Measurements from ENCODE around the gene PARD3B. TPM values are rescaled to one million over a fixed set of nuclear protein-coding genes. Genes with fewer than 3 reads are reported as not detected.

PARD3B gene
- total RNA-seq, 1 donor from 2014 or later = 29.7 TPM

GRCh38 chr2:205070889-205071288 lies 525.6 kb downstream of the PARD3B start:
- TF ChIP-seq CTCF (IDR thresholded peaks at IDR 0.05; ENCODE audit: unreplicated experiment) = no peak
- H3K27me3 Mint-ChIP-seq = no peaks in the 10 kb centered on the region
- no peak overlapping the region for H3K27ac Mint-ChIP-seq
- H3K4me1 Mint-ChIP-seq (ENCODE audit: low read depth) = peaks cover 2% of the 10 kb centered on the region
- H3K4me3 Mint-ChIP-seq (ENCODE audit: low read depth) = no peak overlapping the region
- no peak for DNase-seq (ENCODE audit: low spot score, unreplicated experiment)
- no peaks in the 10 kb centered on the region for H3K9me3 Mint-ChIP-seq (ENCODE audit: low read depth)
- H3K36me3 Mint-ChIP-seq (ENCODE audit: insufficient read depth) = no peaks in the 10 kb centered on the region

- H3K4me1 Mint-ChIP-seq (ENCODE audit: low read depth) = no peaks in the 10 kb centered on the region
- H3K4me3 Mint-ChIP-seq (ENCODE audit: low read depth) = no peak overlapping the region
- H3K36me3 Mint-ChIP-seq (ENCODE audit: insufficient read depth) = no peaks in the 10 kb centered on the region
- no peaks in the 10 kb centered on the region for H3K27me3 Mint-ChIP-seq
- DNase-seq (ENCODE audit: low spot score, unreplicated experiment) = no peak
- H3K9me3 Mint-ChIP-seq (ENCODE audit: low read depth) = no peaks in the 10 kb centered on the region
- TF ChIP-seq CTCF (IDR thresholded peaks at IDR 0.05; ENCODE audit: unreplicated experiment) = no peak
- no peak overlapping the region for H3K27ac Mint-ChIP-seq
Observed at GRCh38 chr2:205073433-205074020, 528.3 kb downstream of the PARD3B start.

- no peak overlapping the region for H3K27ac Mint-ChIP-seq
- no peaks in the 10 kb centered on the region for H3K9me3 Mint-ChIP-seq (ENCODE audit: low read depth)
- no peaks in the 10 kb centered on the region for H3K4me1 Mint-ChIP-seq (ENCODE audit: low read depth)
- no peak for DNase-seq (ENCODE audit: low spot score, unreplicated experiment)
- H3K4me3 Mint-ChIP-seq (ENCODE audit: low read depth) = no peak overlapping the region
- no peak for TF ChIP-seq CTCF (IDR thresholded peaks at IDR 0.05; ENCODE audit: unreplicated experiment)
- H3K27me3 Mint-ChIP-seq = no peaks in the 10 kb centered on the region
- H3K36me3 Mint-ChIP-seq (ENCODE audit: insufficient read depth) = no peaks in the 10 kb centered on the region
Observed at GRCh38 chr2:205076405-205076804, 531.1 kb downstream of the PARD3B start.

GRCh38 chr2:205077159-205077558 lies 531.9 kb downstream of the PARD3B start:
- H3K27ac Mint-ChIP-seq = no peak overlapping the region
- H3K36me3 Mint-ChIP-seq (ENCODE audit: insufficient read depth) = no peaks in the 10 kb centered on the region
- H3K4me1 Mint-ChIP-seq (ENCODE audit: low read depth) = no peaks in the 10 kb centered on the region
- H3K27me3 Mint-ChIP-seq = no peaks in the 10 kb centered on the region
- H3K9me3 Mint-ChIP-seq (ENCODE audit: low read depth) = no peaks in the 10 kb centered on the region
- no peak overlapping the region for H3K4me3 Mint-ChIP-seq (ENCODE audit: low read depth)
- DNase-seq (ENCODE audit: low spot score, unreplicated experiment) = no peak
- TF ChIP-seq CTCF (IDR thresholded peaks at IDR 0.05; ENCODE audit: unreplicated experiment) = no peak

- Mint-ChIP-seq H3K4me1 (ENCODE audit: low read depth) (no peaks in the 10 kb centered on the region), H3K27ac (no peak overlapping the region), H3K36me3 (ENCODE audit: insufficient read depth) (no peaks in the 10 kb centered on the region), H3K9me3 (ENCODE audit: low read depth) (no peaks in the 10 kb centered on the region), H3K4me3 (ENCODE audit: low read depth) (no peak overlapping the region), H3K27me3 (no peaks in the 10 kb centered on the region)
- TF ChIP-seq CTCF (IDR thresholded peaks at IDR 0.05; ENCODE audit: unreplicated experiment) = no peak
- no peak for DNase-seq (ENCODE audit: low spot score, unreplicated experiment)
Observed at GRCh38 chr2:205078762-205079161, 533.5 kb downstream of the PARD3B start.

Data from progenitor cell of endocrine pancreas (in vitro differentiated cells).